Measurements from ENCODE around the gene FAM20C.
A peak's percentile ranks its signal among the peaks of the same experiment; 100 is the strongest.
"Not testable (repeated sequence)": the region's sequence is repeated elsewhere in the genome, so short reads cannot be mapped to it uniquely, and the experiment has no call there.

Gene FAM20C

GRCh38 chr7:261341-262250 lies 69.2 kb downstream of the FAM20C start:
- DNase-seq, result no peak

DNA sequence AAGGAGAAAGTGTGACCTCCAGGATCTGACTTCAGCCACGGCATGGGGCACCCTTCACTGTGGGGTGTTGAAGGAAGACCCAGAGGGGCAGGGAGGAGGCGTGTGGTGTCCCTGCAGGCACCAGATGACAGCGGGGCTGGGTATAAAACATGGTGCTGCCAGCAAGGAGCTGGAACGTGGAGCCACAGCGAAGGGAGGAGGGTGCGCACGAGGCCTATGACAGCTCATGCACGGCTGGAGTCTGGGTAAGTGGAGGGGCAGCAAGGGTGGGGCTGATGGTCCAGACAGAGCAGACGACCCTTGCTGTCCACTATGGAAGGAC lies 69.8 kb downstream of the FAM20C start:
- DNase-seq, result no peak

DNA sequence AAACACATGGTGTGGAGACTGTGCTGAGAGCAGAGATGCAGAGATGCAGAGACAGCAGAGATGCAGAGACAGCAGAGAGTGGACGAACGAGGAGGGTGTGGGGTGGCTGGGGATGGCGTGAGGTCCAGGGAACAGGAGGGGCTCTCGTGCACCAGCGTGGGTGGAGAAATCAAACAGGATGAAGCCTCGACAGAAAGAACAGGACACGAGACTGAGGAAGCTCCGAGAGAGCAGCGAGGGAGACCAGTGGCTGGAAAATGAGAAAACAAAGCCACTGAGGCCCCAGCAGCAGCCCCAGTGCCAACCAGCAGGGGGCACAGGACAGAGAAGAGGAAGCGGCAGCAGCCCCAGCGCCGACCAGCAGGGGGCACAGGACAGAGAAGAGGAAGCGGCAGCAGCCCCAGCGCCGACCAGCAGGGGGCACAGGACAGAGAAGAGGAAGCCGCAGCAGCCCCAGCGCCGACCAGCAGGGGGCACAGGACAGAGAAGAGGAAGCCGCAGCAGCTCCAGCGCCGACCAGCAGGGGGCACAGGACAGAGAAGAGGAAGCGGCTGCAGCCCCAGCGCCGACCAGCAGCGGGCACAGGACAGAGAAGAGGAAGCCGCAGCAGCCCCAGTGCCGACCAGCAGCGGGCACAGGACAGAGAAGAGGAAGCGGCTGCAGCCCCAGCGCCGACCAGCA lies 70.4 kb downstream of the FAM20C start:
- DNase-seq, result not testable (repeated sequence)

DNA sequence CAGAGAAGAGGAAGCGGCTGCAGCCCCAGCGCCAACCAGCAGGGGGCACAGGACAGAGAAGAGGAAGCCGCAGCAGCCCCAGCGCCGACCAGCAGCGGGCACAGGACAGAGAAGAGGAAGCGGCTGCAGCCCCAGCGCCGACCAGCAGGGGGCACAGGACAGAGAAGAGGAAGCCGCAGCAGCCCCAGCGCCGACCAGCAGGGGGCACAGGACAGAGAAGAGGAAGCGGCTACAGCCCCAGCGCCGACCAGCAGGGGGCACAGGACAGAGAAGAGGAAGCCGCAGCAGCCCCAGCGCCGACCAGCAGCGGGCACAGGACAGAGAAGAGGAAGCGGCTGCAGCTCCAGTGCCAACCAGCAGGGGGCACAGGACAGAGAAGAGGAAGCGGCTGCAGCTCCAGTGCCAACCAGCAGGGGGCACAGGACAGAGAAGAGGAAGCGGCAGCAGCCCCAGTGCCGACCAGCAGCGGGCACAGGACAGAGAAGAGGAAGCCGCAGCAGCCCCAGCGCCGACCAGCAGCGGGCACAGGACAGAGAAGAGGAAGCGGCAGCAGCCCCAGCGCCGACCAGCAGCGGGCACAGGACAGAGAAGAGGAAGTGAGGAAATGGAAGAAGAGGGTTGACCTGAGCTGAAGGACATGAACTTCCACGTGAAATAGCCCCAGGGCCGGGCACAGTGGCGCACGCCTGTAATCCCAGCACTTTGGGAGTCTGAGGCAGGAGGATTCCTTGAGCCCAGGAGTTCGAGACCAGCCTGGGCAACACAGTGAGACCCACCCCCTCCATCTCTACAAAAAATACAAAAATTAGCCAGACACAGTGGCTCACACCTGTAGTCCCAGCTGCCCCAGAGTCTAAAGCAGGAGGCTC lies 71.3 kb downstream of the FAM20C start:
- DNase-seq, result not testable (repeated sequence)

- DNase-seq, result peak; percentile 27
These were observed 72.3 kb downstream of the FAM20C start for GRCh38 chr7:264541-265191.

DNA sequence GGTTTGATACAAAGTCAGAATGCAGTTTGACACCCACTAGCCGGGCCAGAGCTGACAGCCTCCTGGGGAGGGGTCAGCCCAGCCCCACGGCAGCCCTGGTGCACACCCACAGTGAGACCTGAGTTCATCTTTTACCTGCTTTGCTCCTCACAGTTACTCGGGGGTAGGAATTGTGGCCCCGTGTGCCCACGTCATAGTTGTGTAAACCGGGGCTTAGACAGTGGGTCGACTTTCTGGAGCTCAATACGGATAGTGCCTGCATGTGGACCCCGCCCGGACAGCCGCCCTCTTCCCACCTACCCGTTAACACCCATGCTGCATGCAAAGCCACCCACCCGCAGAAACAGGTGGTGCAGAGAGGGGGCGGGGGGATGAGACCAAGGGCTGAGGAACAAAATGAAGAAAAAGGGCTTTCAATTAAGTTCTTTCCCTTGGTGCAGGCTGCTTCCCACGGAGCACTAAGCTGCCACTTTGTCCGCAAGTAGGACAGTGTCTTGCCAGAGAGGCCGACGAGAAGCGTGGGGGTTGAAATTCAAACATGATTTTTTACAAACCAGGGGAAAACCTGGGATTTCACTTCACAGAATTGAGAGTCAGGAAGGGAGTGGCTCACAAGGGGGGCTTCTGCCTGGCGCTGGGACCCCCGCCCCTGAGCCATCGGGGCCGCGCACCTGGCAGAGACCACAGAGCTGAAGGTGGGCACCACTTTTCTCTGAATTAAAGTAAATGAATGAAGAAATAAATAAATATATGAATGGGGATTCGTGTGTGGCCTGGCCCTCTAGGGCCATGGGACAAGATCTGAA lies 73.0 kb downstream of the FAM20C start:
- no peak for DNase-seq

DNA sequence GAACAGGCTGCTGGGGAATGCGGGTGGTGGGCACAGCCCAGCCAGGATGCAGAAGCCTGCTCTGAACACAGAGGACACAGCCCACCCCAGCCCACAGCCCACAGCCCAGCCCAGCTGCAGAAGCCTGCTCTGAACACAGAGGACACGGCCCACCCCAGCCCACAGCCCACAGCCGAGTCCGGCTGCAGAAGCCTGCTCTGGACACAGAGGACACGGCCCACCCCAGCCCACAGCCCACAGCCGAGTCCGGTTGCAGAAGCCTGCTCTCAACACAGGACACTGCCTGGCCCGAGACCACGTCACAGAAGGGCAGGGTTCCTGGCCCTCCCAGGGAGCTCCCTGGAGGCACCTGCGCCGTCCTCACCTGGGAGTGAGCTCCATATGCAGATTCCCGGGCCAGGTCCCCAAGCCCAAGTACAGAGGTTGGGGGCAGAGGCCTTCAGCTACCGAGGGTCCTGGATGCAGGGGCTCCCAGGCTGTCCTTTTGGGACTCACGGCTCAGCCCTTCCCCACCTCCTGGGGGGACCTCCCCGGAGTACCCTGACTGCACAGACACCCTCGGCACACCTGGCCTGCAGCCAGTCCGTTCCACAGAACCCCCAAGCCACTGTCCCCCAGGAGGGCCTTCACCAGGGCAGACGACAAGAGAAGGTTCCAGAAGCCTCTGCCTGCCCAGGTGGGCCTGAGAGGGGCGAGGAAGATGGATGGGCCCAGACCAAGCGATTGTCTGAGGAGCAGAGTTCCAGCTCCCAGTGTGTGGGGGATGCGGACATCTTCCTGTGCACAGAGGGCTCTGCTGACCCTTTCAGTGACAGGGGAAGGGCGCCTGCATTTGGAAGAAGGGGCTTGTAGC lies 73.9 kb downstream of the FAM20C start:
- DNase-seq, result no peak

DNA sequence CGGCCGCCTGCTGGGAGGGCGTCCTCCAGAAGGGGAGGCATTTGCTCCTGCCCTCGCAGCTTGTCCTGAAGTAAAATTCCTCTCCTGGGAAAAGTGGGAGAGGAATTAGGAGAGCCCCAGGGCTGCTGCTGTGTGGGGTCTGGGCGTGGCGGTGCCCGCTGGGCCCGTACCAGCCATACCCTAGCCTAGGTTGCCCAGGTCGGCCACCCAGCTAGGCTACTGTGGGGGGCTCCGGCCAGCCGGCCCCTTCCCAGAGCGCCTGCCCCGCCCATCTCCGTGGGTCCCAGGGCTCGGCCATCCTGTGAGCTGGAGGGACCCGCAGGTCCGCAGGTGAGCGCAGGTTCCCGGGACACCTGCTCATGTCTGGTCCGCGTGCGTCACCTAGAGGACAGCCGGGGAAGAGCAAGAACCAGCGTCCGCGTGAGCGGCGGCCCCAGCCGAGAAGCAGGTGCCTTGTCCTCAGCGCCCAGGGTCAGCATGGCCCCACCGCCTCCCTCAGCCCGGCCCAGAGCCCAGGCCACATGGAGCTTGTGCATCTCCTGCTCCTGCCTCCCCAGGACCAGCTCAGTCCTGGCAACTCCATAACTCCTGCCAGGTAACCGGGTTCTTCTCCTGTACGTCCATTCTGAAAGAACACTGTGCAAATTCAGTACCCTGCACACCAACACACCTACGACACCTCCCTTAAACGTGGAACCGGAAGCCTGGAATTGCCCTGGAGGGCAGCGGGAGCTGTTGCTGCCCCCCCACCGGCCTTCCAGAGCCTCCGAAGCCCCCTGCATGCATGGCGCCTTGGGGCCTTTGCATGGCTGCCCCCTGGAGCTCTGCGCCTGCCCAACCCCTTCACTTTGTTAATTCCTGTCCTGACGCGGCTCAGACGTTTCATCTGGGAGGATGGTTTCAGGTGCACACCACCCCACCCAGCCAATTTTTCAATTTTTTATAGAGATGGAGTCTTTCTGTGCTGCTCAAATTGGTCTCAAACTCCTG lies 74.8 kb downstream of the FAM20C start:
- peak; percentile 8 for DNase-seq

GRCh38 chr7:268991-269390 lies 76.6 kb downstream of the FAM20C start:
- DNase-seq, result no peak

DNA sequence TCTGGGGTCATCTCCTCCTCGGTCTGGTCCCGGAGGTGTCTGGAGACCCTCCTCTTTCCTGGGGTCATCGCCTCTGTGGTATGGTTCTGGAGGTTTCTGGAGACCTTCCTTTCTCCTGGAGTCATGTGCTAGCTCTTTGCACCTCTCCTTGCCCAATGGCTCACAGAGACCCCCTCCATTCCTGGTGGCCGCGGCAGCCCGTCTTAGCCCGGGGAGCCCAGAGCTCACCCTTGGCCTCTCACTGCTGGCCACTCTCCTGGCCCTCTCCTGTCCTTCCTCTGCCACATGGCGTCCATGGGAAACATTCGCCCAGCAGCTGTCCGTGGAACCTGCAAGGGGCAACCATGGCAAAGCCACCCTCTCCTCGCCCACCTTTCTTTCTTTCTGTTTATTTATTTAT lies 77.3 kb downstream of the FAM20C start:
- no peak for DNase-seq

GRCh38 chr7:270351-270983 lies 78.1 kb downstream of the FAM20C start:
- DNase-seq, result no peak

- DNase-seq, result no peak
These were observed 79.1 kb downstream of the FAM20C start for GRCh38 chr7:271266-272107.

DNA sequence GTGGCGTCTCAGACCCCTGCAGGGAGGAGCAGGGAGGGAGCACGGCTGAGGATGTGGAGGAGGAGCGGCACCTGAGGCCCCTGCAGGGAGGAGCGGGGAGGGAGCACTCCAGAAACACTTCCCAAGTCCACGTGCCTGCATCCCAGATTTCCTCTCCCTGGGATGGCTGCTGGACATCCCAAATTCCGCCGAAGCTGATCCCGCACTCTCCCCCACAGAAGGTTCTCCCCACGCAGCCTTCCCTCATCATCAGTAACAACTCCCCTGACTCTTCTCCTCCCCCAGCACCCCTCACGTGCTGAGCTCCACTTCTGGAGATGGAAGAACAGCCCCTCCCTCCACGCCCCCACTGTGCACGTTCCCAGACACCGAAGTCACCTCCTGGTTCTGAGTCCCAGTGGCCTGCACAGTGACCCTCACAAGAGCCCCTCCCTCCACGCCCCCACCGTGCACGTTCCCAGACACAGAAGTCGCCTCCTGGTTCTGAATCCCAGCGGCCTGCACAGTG lies 79.8 kb downstream of the FAM20C start:
- DNase-seq, result no peak

GRCh38 chr7:272631-273030 lies 80.3 kb downstream of the FAM20C start:
- no peak for DNase-seq

- no peak for DNase-seq
These were observed 81.0 kb downstream of the FAM20C start for GRCh38 chr7:273327-273726.

GRCh38 chr7:274266-274665 lies 81.9 kb downstream of the FAM20C start:
- DNase-seq, result no peak

- no peak for DNase-seq
These were observed 84.0 kb downstream of the FAM20C start for GRCh38 chr7:276230-276835.

DNA sequence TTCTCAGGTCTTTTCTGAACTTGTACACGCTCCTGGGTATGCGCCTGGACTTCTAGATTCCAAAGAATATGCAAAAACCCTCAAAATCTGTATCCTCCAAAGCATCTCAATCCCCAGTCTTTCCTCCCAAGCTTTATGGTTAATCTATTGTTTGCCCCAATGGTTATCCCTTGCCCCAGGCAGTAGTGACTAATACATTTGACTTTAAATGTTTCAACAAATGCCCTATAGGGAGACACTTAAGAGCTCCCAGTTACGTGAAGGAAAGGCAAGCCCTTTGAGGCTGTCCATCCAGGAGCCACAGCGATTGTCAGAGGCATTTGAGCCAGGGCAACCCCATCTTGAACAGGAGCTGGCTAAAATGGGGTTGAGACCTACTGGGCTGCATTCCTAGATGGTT lies 84.9 kb downstream of the FAM20C start:
- DNase-seq, result no peak

Measured in DMS79 treated with DMSO at 0.1 percent for 48 hours (cell line).